ENCODE measurements around the gene CACTIN. TPM values are rescaled to one million over a fixed set of nuclear protein-coding genes. Genes with fewer than 3 reads are reported as not detected.

The CACTIN gene
- 35.0 and 38.9 TPM in 2 replicates for total RNA-seq

DNA sequence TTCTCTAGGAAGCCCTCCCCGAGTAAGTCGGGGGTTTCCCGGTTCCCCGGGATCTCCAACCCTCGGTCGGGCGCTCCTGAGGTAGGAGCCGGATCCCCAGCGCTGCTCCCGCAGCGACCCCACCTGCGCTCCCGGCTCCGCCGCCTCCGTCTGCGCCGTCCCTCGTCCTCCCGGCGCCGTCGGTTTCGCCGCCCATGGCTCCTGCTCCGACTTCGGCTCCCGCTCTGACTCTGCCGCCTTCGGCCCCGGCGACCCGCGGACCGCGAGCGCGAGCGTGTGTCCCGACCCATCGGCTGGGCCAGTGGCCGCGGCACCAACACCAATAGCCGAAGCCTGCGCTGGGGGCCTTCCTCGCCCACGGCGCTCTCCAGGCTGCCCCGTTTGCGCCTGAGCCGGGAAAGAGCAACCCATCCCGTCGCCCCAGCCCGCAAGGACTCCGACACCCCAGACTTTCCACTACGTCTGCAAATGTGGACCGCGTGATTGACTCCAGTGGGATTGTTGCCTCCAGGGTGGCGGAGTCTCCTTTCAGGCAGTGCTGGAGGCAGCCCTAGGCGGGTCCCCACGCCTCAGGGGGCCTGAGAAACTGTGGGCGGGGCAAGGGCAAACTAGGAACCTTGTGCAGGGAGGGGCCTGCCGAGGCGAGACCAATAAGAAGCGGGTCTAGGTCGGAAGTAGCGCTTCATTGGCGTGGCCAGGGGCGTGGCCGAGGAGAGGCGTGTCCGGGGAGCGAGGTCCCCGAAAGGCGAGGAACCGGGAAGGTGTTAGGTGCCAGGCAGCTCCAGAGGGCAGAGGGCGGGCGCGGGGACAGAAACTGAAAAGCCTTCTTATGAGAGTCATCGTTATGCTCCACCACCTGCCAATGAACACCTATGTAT is at the start of gene CACTIN:
Gene CACTIN, minus strand, starts transcription at position 318 of the 878 bp plus-strand sequence. Its CDS starts 28 bp downstream, at position 290.
- H3K4me3 ChIP-seq (ENCODE audit: low read depth, low read length) = peak within 1 kb of the TSS; percentile 97
- peak; percentile 72 for DNase-seq (ENCODE audit: low read depth)
- TF ChIP-seq, protein P1, sequence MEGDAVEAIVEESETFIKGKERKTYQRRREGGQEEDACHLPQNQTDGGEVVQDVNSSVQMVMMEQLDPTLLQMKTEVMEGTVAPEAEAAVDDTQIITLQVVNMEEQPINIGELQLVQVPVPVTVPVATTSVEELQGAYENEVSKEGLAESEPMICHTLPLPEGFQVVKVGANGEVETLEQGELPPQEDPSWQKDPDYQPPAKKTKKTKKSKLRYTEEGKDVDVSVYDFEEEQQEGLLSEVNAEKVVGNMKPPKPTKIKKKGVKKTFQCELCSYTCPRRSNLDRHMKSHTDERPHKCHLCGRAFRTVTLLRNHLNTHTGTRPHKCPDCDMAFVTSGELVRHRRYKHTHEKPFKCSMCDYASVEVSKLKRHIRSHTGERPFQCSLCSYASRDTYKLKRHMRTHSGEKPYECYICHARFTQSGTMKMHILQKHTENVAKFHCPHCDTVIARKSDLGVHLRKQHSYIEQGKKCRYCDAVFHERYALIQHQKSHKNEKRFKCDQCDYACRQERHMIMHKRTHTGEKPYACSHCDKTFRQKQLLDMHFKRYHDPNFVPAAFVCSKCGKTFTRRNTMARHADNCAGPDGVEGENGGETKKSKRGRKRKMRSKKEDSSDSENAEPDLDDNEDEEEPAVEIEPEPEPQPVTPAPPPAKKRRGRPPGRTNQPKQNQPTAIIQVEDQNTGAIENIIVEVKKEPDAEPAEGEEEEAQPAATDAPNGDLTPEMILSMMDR (conservative IDR thresholded peaks at IDR 0.05; ENCODE audit: low read depth, low read length) = no peak

DNA sequence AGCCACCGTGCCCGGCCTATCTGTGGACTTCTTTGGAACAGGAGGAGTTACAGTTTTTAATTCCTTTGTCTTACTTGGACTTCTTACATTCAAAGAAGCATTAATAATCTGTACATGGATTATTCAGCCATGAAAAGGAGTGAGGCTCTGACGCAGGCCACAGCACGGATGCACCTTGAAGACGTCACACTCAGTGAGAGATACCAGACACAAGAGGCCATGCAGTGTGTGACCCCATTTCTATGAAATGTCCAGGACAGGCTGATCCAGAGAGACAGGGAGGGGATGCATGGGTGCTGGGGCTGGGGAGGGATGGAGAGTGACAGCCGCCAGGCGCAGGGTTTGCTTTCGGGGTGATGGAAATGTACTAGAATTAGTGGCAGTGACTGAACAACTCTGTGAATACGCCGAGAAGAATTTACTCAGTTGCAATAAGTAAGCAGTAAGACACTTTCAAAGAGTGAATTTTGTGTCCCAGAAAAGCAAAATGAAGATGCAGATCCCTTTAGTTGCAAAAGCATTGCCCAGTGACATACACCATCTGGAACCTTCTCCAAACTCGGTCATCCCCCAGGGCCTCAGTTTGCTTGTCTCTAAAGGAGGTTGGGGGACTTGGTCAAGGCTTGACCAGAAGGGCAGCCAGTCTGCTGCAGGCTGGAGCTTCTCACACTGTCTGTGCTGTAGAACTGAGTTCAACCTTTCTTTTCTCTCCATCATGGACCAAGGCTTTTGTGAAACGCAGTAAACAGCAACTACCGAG is 48.4 kb upstream of the CACTIN start:
- no peak overlapping the region for H3K4me3 ChIP-seq (ENCODE audit: low read depth, low read length)
- DNase-seq (ENCODE audit: low read depth) = no peak
- TF ChIP-seq, protein P1 (conservative IDR thresholded peaks at IDR 0.05; ENCODE audit: low read depth, low read length) = no peak

DNA sequence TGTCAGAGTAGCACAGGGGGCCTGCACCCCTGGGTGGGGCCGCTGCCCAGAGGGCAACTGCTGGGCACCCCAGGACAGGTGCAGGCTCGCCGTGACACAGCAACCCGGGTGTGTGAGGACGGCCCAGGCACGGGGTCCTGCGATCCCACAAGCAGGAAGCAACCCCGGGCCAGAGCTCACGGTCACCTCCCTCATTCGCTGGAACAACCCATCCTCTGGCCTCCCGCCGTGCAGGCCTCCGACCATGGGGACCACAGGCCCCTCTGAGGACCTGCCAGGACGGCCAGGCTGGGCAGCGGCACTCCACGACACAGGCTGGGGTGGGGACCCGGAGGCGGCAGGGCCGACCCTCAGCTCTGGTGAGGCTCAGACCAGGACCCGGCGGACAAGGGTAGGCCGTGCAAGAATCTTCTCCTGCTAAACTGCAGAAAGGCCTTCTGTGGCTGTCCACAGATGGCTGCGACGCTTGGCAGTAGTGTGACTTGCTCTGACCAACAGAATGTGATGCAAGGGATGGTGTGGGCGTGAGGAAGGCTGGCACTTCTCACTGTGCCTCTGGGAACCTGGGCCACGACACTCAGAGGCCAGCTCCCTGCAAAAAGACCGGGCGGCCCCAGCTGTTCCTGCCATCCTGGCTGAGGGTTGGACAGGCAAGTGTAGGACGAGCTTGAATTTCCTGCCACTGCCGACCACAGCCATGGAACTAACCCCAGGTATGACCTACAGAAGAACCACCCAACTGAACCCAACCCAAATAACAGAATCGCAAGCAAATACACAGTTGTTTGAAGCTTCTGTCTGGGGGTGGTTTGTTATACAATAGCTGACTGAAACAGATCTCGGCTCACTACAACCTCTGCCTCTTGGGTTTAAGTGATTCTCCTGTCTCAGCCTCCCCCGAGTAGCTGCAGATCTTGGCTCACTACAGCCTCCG is 47.2 kb upstream of the CACTIN start:
- TF ChIP-seq, protein P1 (conservative IDR thresholded peaks at IDR 0.05; ENCODE audit: low read depth, low read length) = no peak
- no peak overlapping the region for H3K4me3 ChIP-seq (ENCODE audit: low read depth, low read length)

GRCh38 chr19:3672993-3673392 is 46.4 kb upstream of the CACTIN start:
- TF ChIP-seq, protein P1 (conservative IDR thresholded peaks at IDR 0.05; ENCODE audit: low read depth, low read length) = no peak
- DNase-seq (ENCODE audit: low read depth) = no peak
- H3K4me3 ChIP-seq (ENCODE audit: low read depth, low read length) = no peak overlapping the region

More for the DNA sequence above, 47.2 kb upstream of the CACTIN start:
- DNase-seq (ENCODE audit: low read depth) = no peak

- DNase-seq (ENCODE audit: low read depth) = no peak
- H3K4me3 ChIP-seq (ENCODE audit: low read depth, low read length) = no peak overlapping the region
- TF ChIP-seq, protein P1 (conservative IDR thresholded peaks at IDR 0.05; ENCODE audit: low read depth, low read length) = no peak
Observed at GRCh38 chr19:3672575-3672948, 46.0 kb upstream of the CACTIN start.

Data from epithelial cell of proximal tubule (primary cell).